HS-5 (cell line): ENCODE measurements around the gene EBLN1.

Source experiments
- DNase-seq: peaks from one replicate; pipeline ENCODE4 v3.0.0-alpha.2; 2012; ENCODE audit warnings: low read depth

EBLN1 gene

GRCh38 chr10:22217842-22218241 is at the start of gene EBLN1:
Gene EBLN1, minus strand, starts transcription at chr10:22218015. Its CDS starts 8,032 bp downstream, at chr10:22209983.
- no peak for DNase-seq

GRCh38 chr10:22265839-22266537 is 48.2 kb upstream of the EBLN1 start:
- no peak for DNase-seq

GRCh38 chr10:22263106-22263505 is 45.3 kb upstream of the EBLN1 start:
- no peak for DNase-seq

- no peak for DNase-seq
Observed at GRCh38 chr10:22259280-22259679, 41.5 kb upstream of the EBLN1 start.

GRCh38 chr10:22258471-22258870 is 40.7 kb upstream of the EBLN1 start:
- no peak for DNase-seq

GRCh38 chr10:22253580-22253882 is 35.7 kb upstream of the EBLN1 start:
- DNase-seq: no peak

- no peak for DNase-seq
Observed at GRCh38 chr10:22252801-22253579, 35.2 kb upstream of the EBLN1 start.

GRCh38 chr10:22252224-22252800 is 34.5 kb upstream of the EBLN1 start:
- DNase-seq: no peak

- no peak for DNase-seq
Observed at GRCh38 chr10:22251751-22252223, 34.0 kb upstream of the EBLN1 start.

- DNase-seq: no peak
Observed at GRCh38 chr10:22250897-22251660, 33.3 kb upstream of the EBLN1 start.

- DNase-seq: no peak
Observed at GRCh38 chr10:22247636-22248035, 29.8 kb upstream of the EBLN1 start.

- peak; percentile 74 for DNase-seq
Observed at GRCh38 chr10:22246680-22247391, 29.0 kb upstream of the EBLN1 start.

- DNase-seq: no peak
Observed at GRCh38 chr10:22245567-22245966, 27.8 kb upstream of the EBLN1 start.

GRCh38 chr10:22244855-22245254 is 27.0 kb upstream of the EBLN1 start:
- DNase-seq: no peak

- no peak for DNase-seq
Observed at GRCh38 chr10:22244001-22244400, 26.2 kb upstream of the EBLN1 start.

- DNase-seq: no peak
Observed at GRCh38 chr10:22243321-22243720, 25.5 kb upstream of the EBLN1 start.

GRCh38 chr10:22231260-22231659 is 13.4 kb upstream of the EBLN1 start:
- no peak for DNase-seq

- no peak for DNase-seq
Observed at GRCh38 chr10:22230158-22230833, 12.5 kb upstream of the EBLN1 start.

GRCh38 chr10:22229802-22230157 is 12.0 kb upstream of the EBLN1 start:
- no peak for DNase-seq

- DNase-seq: no peak
Observed at GRCh38 chr10:22228943-22229801, 11.4 kb upstream of the EBLN1 start.
